Jurkat, Clone E6-1 (cell line): Measurements from ENCODE around the gene PAQR4.
A peak's percentile ranks its signal among the peaks of the same experiment; 100 is the strongest.

Source experiments
- DNase-seq: peaks from one replicate; pipeline ENCODE4 v3.0.0-alpha.2; 2011; ENCODE audit warnings: low read depth, low spot score
- H3K4me3 ChIP-seq: 2 replicates; pipeline ENCODE4 v1.5.1; 2011; ENCODE audit warnings: mild to moderate bottlenecking, low read length, control low read depth, moderate library complexity

Gene PAQR4

DNA sequence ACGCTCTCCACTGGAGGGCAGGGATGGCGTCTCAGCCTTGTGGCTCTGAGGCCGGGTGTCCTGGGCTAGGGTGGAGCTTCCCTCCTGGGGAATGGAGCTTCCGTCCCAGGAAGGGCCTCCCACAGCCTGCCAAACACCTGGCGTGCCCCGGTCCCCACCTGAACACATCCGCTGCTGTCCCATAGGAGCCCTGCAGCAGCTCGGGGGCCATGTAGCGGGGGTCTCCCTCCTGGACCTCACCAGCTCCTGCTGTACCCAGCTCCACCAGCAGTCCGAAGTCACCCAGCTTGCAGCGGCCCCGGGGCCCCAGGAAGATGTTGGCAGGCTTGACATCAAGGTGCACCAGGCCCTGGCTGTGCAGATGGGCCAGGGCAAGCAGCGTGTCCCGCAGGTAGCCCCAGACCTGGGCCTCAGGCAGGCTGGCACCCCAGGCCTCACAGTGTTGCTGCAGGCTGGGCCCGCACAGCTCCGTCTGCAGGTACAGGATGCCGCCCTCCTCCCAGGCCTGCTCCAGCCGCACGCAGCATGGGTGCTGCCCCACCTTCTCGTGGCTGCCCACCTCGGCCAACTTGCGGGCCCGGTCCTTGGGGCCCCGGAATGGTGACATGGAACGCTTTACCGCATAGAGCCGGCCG lies 6.1 kb downstream of the PAQR4 start:
- H3K4me3 ChIP-seq, result no peak overlapping the region
- no peak for DNase-seq

GRCh38 chr16:2976201-2976600 lies 7.1 kb downstream of the PAQR4 start:
- H3K4me3 ChIP-seq, result no peak overlapping the region
- DNase-seq, result no peak

DNA sequence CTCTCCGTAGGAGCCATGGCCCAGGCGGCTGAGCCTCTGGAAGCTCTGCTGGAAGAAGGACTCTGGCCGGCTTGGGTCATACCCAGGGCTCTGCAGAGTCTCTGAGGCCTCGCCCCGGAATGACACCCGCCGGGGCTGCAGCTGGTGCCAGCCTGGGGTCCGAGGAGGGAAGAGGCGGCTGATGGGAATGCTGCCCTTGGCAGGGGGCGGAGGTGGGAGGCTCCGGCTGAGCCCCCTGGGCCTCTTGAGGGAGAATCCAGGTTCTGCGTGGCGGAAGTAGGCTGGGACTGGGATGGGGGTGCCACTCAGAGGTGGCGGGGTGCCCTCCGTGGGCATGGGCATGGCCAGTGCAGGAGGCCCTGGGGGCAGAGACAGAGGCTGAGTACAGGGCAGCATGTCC lies 7.5 kb downstream of the PAQR4 start:
- DNase-seq, result no peak
- H3K4me3 ChIP-seq, result no peak overlapping the region

GRCh38 chr16:2977440-2977839 lies 8.3 kb downstream of the PAQR4 start:
- no peak overlapping the region for H3K4me3 ChIP-seq
- no peak for DNase-seq

GRCh38 chr16:2979669-2980226 lies 10.6 kb downstream of the PAQR4 start:
- H3K4me3 ChIP-seq, result peak overlapping the region; percentile 82
- no peak for DNase-seq

DNA sequence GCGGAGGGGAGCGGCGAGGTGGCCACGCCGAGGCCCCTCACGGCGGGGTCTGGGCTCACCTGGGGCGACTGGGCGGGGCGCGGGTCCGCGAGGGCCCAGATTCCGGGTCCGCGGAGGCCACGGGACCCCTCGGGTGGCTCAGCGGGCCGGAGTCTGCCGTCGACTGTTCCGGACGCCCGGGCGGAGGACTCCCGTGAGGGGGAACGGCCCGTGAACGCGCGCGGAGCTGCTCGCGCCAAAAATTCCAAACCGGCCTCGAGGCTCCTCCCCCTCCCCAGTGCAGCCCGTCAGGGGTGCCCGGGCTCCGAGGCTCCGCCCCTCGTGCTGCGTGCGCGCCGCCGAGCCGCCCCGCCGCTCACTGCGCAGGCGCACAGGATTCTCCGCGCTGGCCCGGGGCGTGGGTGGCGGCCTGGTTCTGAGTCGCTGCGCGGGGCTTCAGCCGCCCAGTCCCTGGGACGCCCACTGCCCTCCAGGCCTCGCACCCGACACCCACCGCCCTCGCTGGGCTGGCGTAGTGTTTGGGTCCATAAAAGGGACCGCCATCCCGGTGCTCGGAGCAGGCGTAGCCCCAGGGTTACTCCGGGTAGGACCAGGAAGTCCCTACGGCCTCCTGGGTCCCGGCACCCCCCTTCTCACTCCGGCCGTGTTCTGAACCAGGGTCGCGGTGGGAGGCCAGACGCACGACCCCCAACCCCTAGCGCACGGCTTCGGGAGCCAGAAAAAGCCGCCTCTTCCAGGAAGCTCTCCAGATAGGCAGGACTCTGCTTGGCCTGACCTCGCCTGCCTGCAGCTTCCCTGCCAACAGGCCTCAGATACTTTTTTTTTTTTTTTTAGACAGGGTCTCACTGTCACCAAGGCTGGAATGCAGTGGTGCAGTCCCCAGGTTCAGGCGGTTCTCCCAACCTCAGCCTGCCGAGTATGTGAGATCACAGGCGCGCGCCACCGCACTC lies 11.4 kb downstream of the PAQR4 start, which contains the start of gene PKMYT1:
TSS of gene PKMYT1 (minus strand) at position 220 of the 950 bp plus-strand sequence. CDS start 789 bp downstream, outside the sequence.
- peak within 1 kb of the TSS; percentile 82 for H3K4me3 ChIP-seq
- peak; percentile 76 for DNase-seq

- no peak for DNase-seq
- peak overlapping the region; percentile 82 for H3K4me3 ChIP-seq
Measured at GRCh38 chr16:2981177-2981898, 12.2 kb downstream of the PAQR4 start.

GRCh38 chr16:2981899-2982250 lies 12.7 kb downstream of the PAQR4 start:
- no peak for DNase-seq
- H3K4me3 ChIP-seq, result no peak overlapping the region

DNA sequence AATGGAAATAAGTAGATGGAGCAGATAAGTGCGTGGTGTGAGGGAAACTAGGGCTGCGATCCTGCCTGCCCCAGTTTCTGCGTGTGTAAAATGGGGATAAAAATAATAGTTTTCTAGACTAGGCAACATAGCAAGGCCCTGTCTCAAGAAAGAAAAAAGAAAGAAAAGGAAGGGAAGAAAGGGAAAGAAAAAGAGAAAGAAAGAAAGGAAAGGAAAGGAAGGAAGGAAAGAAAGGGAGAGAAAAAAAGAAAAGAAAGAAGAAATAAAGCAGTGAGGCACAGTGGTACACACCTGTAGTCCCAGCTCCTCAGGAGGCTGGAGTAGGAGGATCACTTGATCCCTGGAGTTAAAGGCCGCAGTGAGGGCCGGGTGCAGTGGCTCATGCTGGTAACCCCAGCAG lies 13.3 kb downstream of the PAQR4 start:
- no peak overlapping the region for H3K4me3 ChIP-seq
- DNase-seq, result no peak

DNA sequence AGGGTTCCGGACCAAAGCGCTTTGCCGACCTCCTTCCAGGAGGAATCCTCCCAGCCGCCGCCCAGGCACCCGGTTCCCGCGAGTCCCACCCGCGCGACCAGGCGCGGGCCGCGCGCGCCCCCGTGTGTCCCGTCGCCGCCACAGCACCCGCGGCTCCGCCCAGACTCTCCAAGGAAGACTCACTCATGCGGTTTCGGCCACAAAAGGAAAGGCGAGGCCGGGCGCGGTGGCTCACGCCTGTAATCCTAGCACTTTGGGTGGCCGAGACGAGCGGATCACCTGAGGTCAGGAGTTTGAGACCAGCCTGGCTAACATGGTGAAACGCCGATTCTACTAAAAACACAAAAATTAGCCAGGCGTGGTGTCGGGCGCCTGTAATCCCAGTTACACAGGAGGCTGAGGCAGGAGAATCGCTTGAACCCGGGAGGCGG lies 14.6 kb downstream of the PAQR4 start:
- DNase-seq, result no peak
- H3K4me3 ChIP-seq, result peak overlapping the region; percentile 44

DNA sequence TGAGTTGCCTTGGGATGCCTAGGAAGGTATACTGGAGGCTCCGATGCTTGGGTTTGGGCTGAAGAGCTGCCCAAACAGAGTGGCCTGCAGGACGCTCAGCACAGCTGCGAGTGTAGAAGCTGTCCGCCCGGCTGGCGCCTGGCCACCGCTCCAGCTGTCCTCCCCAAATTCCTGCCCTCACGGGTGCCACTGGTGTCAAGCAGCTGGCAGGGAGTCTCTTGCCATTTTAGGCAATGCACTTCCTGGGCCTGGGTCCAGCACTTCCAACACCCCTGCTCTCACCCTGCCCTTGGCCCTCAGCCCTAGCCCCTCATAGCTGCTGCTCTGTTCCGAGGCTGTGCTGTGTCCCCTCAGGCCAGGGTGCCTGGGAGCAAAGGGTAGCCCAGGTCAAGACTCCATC lies 16.3 kb downstream of the PAQR4 start:
- DNase-seq, result no peak
- H3K4me3 ChIP-seq, result no peak overlapping the region

DNA sequence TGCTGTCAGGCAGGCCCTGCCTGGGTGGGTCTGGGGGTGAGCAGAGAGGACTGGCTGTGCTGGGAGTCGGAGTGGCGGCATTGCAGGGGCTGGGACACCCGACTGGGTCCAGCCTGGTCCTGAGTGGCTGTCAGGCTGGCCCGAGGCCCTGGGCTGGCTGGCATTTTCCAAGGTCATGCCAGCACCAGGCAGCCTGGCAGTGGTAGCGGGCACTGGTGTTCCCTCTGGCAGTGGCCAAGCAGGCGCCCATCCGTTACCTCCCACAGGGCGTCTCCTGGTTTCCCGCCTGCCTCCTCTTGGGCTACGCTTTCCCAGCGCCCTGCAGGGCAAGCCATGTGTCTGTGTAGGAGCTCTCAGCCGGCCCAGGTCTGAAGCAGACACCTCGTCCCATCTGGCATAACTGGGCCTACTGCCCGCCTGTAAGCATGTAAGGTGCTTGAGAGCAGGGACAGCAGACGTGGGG lies 16.8 kb downstream of the PAQR4 start:
- H3K4me3 ChIP-seq, result no peak overlapping the region
- no peak for DNase-seq

GRCh38 chr16:2986623-2987188 lies 17.6 kb downstream of the PAQR4 start:
- no peak for DNase-seq
- no peak overlapping the region for H3K4me3 ChIP-seq

DNA sequence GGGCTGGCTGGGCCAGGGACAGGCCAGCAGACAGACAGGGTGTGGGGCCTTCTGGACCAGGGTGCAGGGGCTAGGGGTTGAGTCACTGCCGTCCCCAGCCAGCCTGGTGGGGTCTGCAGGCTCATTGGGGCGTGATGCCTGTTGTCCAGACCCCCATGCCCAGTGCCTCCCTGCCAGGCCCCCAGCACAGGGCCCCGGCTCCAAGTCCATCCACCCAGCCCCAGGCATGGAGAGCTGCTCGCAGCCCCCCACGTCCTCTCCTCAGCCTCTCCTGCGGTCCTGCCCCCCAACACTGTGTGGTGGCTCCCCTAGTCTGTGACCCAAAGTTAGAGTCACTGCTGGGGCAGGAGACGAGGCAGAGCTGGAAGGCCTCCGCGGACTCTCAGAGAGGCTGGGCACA lies 18.1 kb downstream of the PAQR4 start:
- H3K4me3 ChIP-seq, result no peak overlapping the region
- DNase-seq, result no peak

DNA sequence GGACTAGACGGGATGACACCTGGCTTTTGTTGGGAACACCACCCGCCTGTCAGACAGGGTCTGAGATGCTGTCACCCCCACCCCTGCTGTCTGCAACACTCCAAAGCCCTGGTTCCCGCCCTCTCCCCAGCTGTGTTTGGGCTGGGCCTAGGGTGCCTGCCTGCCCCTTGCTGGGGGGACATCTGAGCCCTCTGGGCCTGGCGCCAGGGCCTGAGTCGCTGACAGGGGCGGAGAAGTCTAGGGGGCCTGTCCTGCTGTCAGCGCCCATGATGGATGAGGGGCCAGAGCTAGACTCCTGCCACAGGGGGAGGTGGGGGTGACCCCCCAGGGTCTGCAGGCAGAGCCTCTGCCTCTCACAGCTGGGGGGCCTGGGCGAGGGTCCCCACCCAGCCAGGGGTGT lies 18.7 kb downstream of the PAQR4 start:
- H3K4me3 ChIP-seq, result no peak overlapping the region
- DNase-seq, result no peak

DNA sequence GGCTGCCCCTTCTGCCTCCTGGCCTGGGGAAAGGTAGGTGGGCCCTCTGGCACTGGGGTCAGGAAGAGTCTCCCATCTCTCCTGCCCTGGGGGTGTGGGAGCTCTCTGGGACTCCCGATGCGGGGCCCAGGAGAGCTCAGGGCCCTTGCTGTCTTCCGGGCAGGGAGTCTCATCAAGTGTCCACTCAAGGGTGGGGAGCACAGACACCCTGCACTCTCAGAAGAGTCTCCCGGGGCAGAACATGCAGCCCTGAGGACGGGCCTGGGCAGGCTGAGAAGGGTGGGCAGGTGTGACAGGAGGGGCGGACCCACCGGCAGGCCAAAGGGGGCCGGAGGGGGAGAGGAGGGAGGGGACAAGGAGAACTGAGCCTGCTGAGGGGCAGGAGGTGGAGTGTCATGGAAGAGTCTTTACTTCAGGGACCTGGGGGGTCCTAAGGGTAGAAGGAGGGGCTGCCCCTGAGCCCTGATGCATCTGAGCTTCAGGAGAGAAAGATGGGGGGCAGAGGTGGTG lies 19.5 kb downstream of the PAQR4 start:
- DNase-seq, result no peak
- no peak overlapping the region for H3K4me3 ChIP-seq

DNA sequence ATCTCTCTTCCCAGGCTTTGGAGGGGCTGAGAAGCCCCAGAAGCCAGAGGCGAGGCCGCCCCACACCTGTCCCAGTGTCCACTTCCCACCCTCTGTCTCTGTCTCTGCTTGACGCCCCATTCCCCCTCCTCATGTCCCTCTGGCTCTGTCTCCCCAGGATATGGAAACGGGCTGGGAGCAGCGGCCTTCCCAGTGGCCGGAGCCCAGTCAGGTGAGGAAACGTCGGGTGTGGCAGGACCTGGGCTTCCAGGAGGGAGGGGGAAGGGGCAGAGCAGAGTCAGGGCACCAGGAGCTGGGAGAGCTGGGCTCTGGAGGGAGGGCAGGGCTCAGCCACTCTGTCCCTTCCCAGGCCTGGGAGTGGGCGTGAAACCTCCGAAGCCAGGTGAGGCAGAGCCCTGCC lies 21.7 kb downstream of the PAQR4 start:
- DNase-seq, result no peak

GRCh38 chr16:2991566-2992261 lies 22.6 kb downstream of the PAQR4 start:
- no peak overlapping the region for H3K4me3 ChIP-seq
- no peak for DNase-seq

More for the DNA sequence above, 21.7 kb downstream of the PAQR4 start:
- H3K4me3 ChIP-seq, result no peak overlapping the region
